Prostate gland (tissue), 2 donors: ENCODE measurements around the gene GALNT5. TPM values are rescaled to one million over a fixed set of nuclear protein-coding genes. Genes with fewer than 3 reads are reported as not detected.

Experiments
- DNase-seq: peaks from one replicate; pipeline ENCODE4 v3.0.0-alpha.2; 2019; ENCODE audit warnings: low spot score
- H3K27ac ChIP-seq, 2 donors: fragments of 200-600 bp; sonication (generic); 2 replicates each; pipeline ENCODE4 v1.5.1; 2017 to 2019
- H3K27me3 ChIP-seq: fragments of 200-600 bp; sonication (generic); replicated peaks from 2 replicates; pipeline ENCODE4 v1.5.1; 2019; ENCODE audit not compliant: insufficient read depth
- H3K36me3 ChIP-seq, 2 donors: fragments of 200-600 bp; sonication (generic); 1 replicate in 1 of 2; 2 replicates in 1 of 2; pipeline versions ENCODE4 v1.5.1 to v1.8.1; 2017 to 2019
- H3K4me1 ChIP-seq: fragments of 200-600 bp; sonication (generic); replicated peaks from 2 replicates; pipeline ENCODE4 v1.5.1; 2019
- H3K4me3 ChIP-seq, 2 donors: fragments of 200-600 bp; sonication (generic); 2 replicates each; pipeline ENCODE4 v1.5.1; 2017 to 2019
- H3K9me3 ChIP-seq: fragments of 200-600 bp; sonication (generic); 2 replicates; pipeline ENCODE4 v1.5.1; 2017
- POLR2A ChIP-seq: fragments of 450-650 bp; IDR thresholded peaks from one replicate; pipeline ENCODE4 v1.6.1; 2016; ENCODE audit warnings: antibody characterized with exemption, mild to moderate bottlenecking
- POLR2AphosphoS5 ChIP-seq: sonication (generic); formaldehyde crosslinking; IDR thresholded peaks from one replicate; pipeline ENCODE4 v1.6.1; 2017; ENCODE audit warnings: antibody characterized with exemption
- WGBS: methylation state at CpG from one replicate; pipeline ENCODE4 v1.1.5; 2018; 5-methylcytosine and 5-hydroxymethylcytosine counted together
- intact Hi-C: fragments of 100-400 bp; cut with DNase I; formaldehyde crosslinking; loops from one replicate; pipeline ENCODE4 v1.14.2; 2022
- total RNA-seq, 2 donors: library from RNA; depleted of rRNA; stranded (reverse); fragments of >200 nt; gene quantifications; one replicate each; pipeline ENCODE4 v1.1.0, GENCODE V29; 2016
- TF ChIP-seq, protein P1 (sequence below), 4 experiments: fragments of 200-600 bp in 2 of 4; fragments of 450-650 bp in 2 of 4; sonication (generic) in 2 of 4; IDR thresholded peaks; 1 replicate in 3 of 4; 2 replicates in 1 of 4; pipeline ENCODE4 v1.5.1; 2016 to 2019; ENCODE audit warnings: antibody characterized with exemption in 4 of 4, mild to moderate bottlenecking in 2 of 4, moderate library complexity in 2 of 4

The GALNT5 gene
- total RNA-seq, 2 donors from 2014 or later, result 2.0 to 2.6 TPM

DNA sequence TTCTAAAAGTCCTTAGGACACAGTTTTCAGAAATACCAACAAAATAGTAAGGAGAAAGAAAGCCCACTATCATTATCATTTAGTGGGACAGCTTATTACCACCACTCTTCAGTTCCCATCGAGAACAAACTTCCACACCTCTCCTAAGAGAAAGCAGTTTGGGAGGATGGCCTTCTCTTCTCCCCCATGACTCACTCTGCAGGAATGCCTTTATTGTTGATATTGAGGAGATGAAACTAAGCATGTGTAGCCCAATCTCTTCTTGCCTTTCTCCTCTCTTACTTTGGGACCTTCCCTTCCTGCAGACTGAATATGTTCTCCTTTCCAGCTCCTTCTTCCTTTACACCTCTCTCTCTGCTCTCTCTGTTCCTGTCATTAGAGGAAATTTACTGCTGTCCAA, 98.1 kb downstream of the GALNT5 start:
- no peaks in the 10 kb centered on the region for H3K27me3 ChIP-seq
- no peaks in the 10 kb centered on the region for H3K36me3 ChIP-seq
- TF ChIP-seq POLR2A, result no peak
- TF ChIP-seq, protein P1, sequence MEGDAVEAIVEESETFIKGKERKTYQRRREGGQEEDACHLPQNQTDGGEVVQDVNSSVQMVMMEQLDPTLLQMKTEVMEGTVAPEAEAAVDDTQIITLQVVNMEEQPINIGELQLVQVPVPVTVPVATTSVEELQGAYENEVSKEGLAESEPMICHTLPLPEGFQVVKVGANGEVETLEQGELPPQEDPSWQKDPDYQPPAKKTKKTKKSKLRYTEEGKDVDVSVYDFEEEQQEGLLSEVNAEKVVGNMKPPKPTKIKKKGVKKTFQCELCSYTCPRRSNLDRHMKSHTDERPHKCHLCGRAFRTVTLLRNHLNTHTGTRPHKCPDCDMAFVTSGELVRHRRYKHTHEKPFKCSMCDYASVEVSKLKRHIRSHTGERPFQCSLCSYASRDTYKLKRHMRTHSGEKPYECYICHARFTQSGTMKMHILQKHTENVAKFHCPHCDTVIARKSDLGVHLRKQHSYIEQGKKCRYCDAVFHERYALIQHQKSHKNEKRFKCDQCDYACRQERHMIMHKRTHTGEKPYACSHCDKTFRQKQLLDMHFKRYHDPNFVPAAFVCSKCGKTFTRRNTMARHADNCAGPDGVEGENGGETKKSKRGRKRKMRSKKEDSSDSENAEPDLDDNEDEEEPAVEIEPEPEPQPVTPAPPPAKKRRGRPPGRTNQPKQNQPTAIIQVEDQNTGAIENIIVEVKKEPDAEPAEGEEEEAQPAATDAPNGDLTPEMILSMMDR (IDR thresholded peaks at IDR 0.05), result no peak
- no peak for TF ChIP-seq POLR2AphosphoS5
- no peak overlapping the region for H3K27ac ChIP-seq
- H3K4me3 ChIP-seq, result no peak overlapping the region
- DNase-seq, result no peak
- intact Hi-C loops, result no loop called here
- WGBS, result 37% methylated on average over 1 of the region's 1 CpG
- no peaks in the 10 kb centered on the region for H3K9me3 ChIP-seq
- no peaks in the 10 kb centered on the region for H3K4me1 ChIP-seq

DNA sequence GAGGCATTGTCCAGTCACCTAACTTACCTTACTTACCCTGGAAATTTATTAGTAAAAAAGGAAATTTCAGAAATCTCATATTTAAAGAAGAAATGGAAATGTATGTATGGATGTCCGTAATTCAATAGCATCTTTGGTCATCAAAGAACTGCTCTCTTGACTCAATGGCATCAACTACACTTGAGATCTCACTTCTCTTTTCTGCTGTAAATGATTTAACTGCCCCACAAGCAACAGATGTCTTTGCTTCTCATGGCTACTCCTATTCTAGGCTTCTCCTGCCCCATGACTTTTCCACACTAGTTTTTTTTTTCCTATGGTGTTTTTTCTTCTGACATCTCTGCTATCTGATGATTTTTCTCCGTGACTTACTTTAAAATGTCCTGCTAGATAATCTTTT, 102.1 kb downstream of the GALNT5 start:
- H3K27ac ChIP-seq, result no peak overlapping the region
- no peaks in the 10 kb centered on the region for H3K36me3 ChIP-seq
- TF ChIP-seq, protein P1 (IDR thresholded peaks at IDR 0.05), result no peak
- TF ChIP-seq POLR2AphosphoS5, result no peak
- no peak for TF ChIP-seq POLR2A
- H3K27me3 ChIP-seq, result no peaks in the 10 kb centered on the region
- no peaks in the 10 kb centered on the region for H3K9me3 ChIP-seq
- DNase-seq, result no peak
- WGBS, result 94% methylated on average over 2 of the region's 2 CpGs
- H3K4me1 ChIP-seq, result no peaks in the 10 kb centered on the region
- no peak overlapping the region for H3K4me3 ChIP-seq
- intact Hi-C loops, result no loop called here

DNA sequence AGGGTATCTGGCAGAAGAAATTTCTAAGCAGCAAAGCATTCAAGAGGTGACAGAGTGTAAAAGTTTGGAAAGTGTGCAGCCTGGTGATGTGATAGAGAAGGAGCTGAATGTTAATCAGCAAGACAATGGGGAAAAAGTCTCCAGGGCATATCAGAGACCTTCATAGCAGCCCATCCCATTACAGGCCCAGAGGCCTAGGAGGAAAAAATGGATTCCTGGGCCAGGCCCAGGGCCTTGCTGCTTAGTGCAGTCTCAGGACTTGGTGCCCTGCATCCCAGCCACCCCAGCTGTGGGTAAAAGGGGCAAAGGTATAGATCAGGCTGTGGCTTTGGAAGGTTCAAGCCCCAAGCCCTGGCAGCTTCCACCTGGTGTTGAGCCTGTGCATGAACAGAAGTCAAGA, 104.0 kb downstream of the GALNT5 start:
- H3K4me3 ChIP-seq, result no peak overlapping the region
- TF ChIP-seq, protein P1 (IDR thresholded peaks at IDR 0.05), result no peak
- TF ChIP-seq POLR2A (no peak), POLR2AphosphoS5 (no peak)
- intact Hi-C loops, result no loop called here
- H3K36me3 ChIP-seq, result no peaks in the 10 kb centered on the region
- no peaks in the 10 kb centered on the region for H3K27me3 ChIP-seq
- H3K9me3 ChIP-seq, result no peaks in the 10 kb centered on the region
- no peak for DNase-seq
- H3K4me1 ChIP-seq, result no peaks in the 10 kb centered on the region
- H3K27ac ChIP-seq, result no peak overlapping the region

DNA sequence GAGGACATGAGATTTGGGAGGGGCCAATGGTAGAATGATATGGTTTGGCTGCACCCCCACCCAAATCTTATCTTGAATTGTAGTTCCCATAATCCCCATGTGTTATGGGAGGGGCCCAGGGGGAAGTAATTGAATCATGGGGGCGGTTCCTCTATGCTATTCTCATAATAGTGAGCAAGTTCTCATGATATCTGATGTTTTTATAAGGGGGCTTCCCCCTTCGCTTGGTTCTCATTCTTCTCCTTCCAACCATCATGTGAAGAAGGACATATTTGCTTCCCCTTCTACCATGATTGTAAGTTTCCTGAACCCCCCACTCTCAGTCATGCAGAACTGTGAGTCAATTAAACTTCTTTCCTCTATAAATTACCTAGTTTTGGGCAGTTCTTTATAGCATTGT, 105.1 kb downstream of the GALNT5 start:
- no peak for DNase-seq
- H3K4me3 ChIP-seq, result no peak overlapping the region
- 92% methylated on average over 2 of the region's 2 CpGs for WGBS
- H3K9me3 ChIP-seq, result no peaks in the 10 kb centered on the region
- no peak for TF ChIP-seq POLR2A
- TF ChIP-seq POLR2AphosphoS5, result no peak
- TF ChIP-seq, protein P1 (IDR thresholded peaks at IDR 0.05), result no peak
- no peaks in the 10 kb centered on the region for H3K27me3 ChIP-seq
- no peaks in the 10 kb centered on the region for H3K4me1 ChIP-seq
- no peak overlapping the region for H3K27ac ChIP-seq
- intact Hi-C loops, result no loop called here
- H3K36me3 ChIP-seq, result no peaks in the 10 kb centered on the region

DNA sequence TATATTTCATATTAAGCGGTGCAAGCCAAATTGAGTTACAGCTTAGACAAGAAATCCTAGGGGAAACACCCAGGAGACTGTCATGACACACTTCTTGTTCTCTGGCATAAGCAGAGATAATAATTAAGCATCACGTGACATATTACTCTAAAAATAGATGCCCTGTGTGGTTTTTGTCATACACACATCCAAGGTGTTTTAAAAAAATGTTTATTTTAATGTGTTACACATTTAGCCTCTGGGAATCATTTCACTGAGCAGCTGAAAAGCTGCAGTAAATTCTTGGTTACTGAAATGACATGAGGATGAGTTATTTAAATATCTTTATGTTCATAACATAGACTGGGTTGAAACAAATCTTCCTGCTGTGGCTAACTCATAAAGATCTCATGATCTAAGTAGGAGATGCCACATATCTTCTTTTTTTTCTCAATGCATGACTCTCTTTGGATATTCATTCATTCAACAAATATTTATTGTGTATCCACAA, 106.2 kb downstream of the GALNT5 start:
- WGBS, result 55% methylated on average over 2 of the region's 2 CpGs
- Histone ChIP-seq H3K4me3 (no peak overlapping the region), H3K27me3 (no peaks in the 10 kb centered on the region), H3K36me3 (no peaks in the 10 kb centered on the region), H3K4me1 (no peaks in the 10 kb centered on the region), H3K27ac (no peak overlapping the region), H3K9me3 (no peaks in the 10 kb centered on the region)
- intact Hi-C loops, result no loop called here
- DNase-seq, result no peak
- TF ChIP-seq POLR2AphosphoS5 (no peak), POLR2A (no peak)
- TF ChIP-seq, protein P1 (IDR thresholded peaks at IDR 0.05), result no peak
